Bone marrow (tissue), 2 donors: Measurements from ENCODE around the gene TMEM169.

Source experiments
- DNase-seq, 2 donors: peaks; one replicate each; lab custom pipeline; 2025; lab: John Stamatoyannopoulos, UW

TMEM169 gene, protein sequence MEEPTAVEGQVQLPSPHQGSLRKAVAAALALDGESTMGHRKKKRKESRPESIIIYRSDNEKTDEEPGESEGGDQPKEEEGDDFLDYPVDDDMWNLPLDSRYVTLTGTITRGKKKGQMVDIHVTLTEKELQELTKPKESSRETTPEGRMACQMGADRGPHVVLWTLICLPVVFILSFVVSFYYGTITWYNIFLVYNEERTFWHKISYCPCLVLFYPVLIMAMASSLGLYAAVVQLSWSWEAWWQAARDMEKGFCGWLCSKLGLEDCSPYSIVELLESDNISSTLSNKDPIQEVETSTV

DNA sequence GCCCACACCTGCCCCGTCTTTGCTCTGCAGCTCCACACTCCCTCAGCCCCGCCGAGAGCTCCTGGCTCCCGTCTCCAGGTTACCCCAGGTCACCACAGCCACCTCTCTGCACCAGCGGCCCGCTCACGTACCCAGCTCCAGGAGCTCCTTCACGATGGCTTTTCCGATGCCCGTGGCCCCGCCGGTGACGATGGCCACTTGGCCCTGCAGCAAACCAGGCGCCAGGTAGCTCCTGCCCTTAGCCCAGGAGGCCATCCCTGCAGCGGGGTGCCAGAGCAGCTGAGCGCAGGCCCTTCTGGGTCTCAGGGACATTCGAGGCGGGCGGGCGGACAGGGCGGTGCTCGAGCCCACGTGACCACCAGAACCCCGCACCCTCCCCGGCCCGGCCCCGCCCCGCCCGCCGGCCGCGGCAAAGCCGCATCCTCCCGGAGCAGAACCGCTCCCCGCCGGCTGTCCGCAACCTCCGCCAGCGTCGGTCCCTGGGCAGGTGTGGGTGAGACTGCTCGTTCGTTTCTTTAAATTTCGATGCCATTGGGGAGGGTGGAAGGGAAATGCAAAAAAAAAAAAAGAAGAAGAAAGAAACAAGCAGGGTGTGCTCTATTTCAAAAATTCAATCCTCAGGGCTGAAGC lies at the start of gene TMEM169, which contains the start of gene PECR:
TSS of gene TMEM169 (plus strand) at position 433 of the 630 bp plus-strand sequence. CDS start 14,045 bp downstream, outside the sequence.
TSS of gene PECR (minus strand) at position 323 of the 630 bp plus-strand sequence. CDS start at position 255, 68 bp downstream.
- DNase-seq: peak in 1 of 2 donors; percentile 7

DNA sequence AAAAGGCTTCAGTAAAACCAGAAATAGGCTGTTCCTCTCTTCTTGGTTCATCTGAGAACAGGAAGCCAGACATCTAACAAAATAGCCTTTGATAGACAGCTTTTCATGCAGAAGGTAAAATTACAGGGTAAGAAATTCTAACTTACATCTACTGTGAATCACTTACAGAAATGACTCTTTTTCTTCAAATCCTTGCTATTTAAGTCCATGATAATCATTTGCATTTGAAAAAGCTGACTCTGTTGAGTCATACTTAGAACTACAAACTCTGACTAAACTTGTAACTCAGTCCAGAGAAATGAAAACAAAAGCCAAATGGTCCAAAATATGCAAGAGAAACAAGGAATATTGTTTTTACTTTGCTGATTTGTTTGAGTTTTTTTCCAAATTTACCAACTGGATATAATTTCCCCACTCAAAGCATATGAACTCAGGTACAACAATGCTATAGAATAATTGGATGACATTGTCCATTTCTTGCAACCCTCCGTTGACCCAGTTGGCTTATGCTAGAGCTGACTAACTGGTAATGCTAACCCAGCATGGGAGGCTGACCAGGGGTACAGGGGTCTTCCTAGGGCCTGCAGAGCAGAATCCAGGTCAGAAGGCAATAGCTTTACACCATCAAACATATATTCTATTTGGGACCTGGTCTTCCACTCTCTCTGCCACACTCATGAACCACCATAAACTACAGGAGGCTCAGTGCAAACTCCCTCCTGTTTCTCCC lies 49.6 kb upstream of the TMEM169 start:
- DNase-seq: no peak

GRCh38 chr2:216033403-216033802 lies 48.3 kb upstream of the TMEM169 start:
- DNase-seq: no peak

- DNase-seq: peak; percentile 4 to 42
These were observed 47.7 kb upstream of the TMEM169 start for GRCh38 chr2:216034065-216034464.

DNA sequence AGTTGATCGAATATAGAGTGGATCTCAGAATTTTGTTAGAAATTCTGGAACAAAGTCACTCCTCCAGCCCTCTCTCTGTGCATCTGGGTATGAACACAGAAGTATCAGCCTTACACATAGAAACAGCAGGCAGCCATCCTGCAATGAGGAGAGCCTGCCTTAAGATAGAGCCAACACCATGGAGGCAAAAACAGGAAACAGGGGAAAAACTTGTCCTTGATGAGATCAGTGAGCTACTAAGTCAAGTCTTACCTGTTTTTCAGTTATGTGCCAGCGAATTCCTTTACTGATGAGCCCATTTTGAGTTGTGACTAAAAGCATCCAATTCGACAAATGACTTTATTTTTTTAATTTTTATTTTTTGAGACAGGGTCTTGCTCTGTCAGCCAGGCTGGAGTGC lies 41.8 kb upstream of the TMEM169 start:
- no peak for DNase-seq

- no peak for DNase-seq
These were observed 40.3 kb upstream of the TMEM169 start for GRCh38 chr2:216041438-216041837.

- no peak for DNase-seq
These were observed 37.8 kb upstream of the TMEM169 start for GRCh38 chr2:216043949-216044348.

- DNase-seq: no peak
These were observed 36.7 kb upstream of the TMEM169 start for GRCh38 chr2:216044883-216045486.

GRCh38 chr2:216047397-216047796 lies 34.3 kb upstream of the TMEM169 start:
- DNase-seq: no peak

- no peak for DNase-seq
These were observed 32.3 kb upstream of the TMEM169 start for GRCh38 chr2:216049452-216049851.

DNA sequence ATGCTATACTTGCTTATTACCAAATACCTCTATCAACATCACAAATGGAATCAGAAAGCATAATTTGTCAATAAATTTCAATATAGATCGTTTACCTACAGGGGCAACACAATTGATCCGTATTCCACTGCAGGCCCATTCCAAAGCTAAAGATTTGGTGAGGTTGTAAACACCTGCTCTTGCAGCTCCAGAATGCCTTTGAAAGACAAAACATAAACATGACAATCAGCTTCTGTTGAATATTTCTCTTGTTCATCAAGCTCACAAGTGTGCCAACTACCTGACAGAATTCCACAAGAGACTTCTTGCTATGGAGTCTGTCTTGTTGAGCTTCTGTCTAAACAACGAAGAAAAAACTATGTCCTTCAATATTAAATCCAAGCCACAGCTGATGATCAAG lies 30.4 kb upstream of the TMEM169 start:
- DNase-seq: no peak

- DNase-seq: no peak
These were observed 29.3 kb upstream of the TMEM169 start for GRCh38 chr2:216052420-216052819.

- no peak for DNase-seq
These were observed 26.0 kb upstream of the TMEM169 start for GRCh38 chr2:216055680-216056079.

DNA sequence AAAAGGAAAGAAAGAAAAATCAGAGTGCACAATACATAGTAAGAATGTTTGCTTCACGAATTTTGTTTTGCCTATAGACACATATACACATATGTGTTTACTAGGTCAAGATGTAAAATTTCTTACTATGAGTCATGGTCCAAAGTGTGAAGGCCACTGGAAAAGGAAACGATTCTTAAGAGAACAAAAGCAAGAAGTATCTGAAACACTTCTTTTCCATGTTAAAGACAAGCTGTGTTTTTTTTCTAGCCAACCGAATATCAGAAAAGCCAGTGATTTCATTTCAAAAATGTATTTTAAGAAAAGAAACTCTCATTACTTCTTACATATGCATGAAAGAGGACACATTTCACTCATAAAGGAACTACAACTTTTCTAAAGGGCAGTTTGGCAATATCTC lies 25.0 kb upstream of the TMEM169 start:
- no peak for DNase-seq

GRCh38 chr2:216057688-216058193 lies 24.0 kb upstream of the TMEM169 start:
- DNase-seq: no peak

- no peak for DNase-seq
These were observed 22.4 kb upstream of the TMEM169 start for GRCh38 chr2:216059233-216059834.

DNA sequence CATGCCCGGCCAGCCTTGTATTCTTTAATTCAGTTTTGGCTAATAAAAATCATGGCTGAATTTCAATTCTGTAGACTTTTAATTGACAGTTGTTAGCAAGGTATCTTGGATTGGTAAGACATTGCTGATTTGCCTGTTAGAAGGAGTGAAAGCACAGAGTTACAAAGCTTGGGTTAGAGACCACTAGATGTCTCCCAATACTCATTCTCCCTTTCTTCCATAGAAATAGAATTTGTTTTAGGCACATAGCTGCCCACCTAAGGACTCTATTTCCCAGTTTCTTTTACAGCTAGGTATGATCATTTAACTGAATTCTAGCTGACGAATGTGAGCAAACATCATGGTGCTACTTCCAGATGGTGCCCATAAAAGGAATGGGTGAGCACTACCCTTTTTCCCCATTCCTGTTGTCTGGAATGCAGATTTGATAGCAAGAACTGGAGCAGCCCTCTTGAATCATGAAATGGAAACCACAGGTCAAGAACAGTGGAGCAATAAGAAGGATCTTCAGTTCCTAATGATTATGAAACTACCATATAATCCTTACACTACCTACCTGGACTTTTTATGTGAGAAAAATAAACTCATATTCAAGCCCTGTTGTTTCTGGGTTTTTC lies 17.6 kb upstream of the TMEM169 start:
- no peak for DNase-seq

DNA sequence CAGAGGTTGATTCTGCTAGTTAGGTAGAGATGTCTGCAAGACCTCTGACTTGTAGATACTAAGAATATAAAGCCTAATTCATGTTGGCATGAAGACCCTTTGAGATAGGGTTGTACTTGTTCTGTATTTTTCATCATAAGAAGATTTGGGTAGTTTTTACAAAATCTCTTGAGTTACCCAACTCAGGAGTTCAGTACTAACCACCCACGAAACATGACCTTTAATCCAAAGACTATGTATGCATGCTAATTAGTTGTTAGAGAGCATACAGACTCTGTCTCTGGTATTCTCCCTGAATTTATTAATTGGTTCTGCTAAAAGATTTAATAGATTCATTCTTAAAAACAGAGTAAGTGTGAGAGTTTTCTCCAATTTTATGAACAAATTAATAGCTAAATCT lies 17.1 kb upstream of the TMEM169 start:
- DNase-seq: no peak

- no peak for DNase-seq
These were observed 15.5 kb upstream of the TMEM169 start for GRCh38 chr2:216066230-216066629.

- no peak for DNase-seq
These were observed 12.7 kb upstream of the TMEM169 start for GRCh38 chr2:216069028-216069427.

- no peak for DNase-seq
These were observed 11.5 kb upstream of the TMEM169 start for GRCh38 chr2:216070195-216070594.
